HL-60/S4 treated with retinoic acid at 250 ng/mL for 4 days and 3 days (cell line): ENCODE data around the gene EFHC2.

Experiments
- in situ Hi-C: fragments of 300-500 bp; cut with MboI; formaldehyde crosslinking; loops from 2 replicates; pipeline ENCODE4 v1.7.0; 2022; ENCODE audit warnings: low sequenced_read_pairs

The EFHC2 gene

GRCh38 chrX:44343412-44344141 is at the start of gene EFHC2:
TSS of gene EFHC2 (minus strand) at chrX:44343672. CDS start at chrX:44343588, 84 bp downstream.
- in situ Hi-C loops = no loop called here

- in situ Hi-C loops = no loop called here
Measured at GRCh38 chrX:44392767-44393166, 49.3 kb upstream of the EFHC2 start.

GRCh38 chrX:44384688-44385338 is 41.3 kb upstream of the EFHC2 start:
- in situ Hi-C loops = no loop called here

GRCh38 chrX:44382871-44383270 is 39.4 kb upstream of the EFHC2 start:
- in situ Hi-C loops = no loop called here

- in situ Hi-C loops = no loop called here
Measured at GRCh38 chrX:44352758-44353157, 9.3 kb upstream of the EFHC2 start.

- in situ Hi-C loops = no loop called here
Measured at GRCh38 chrX:44349561-44349960, 6.1 kb upstream of the EFHC2 start.

- in situ Hi-C loops = no loop called here
Measured at GRCh38 chrX:44344687-44345086, 1.2 kb upstream of the EFHC2 start.

GRCh38 chrX:44344194-44344593 is 722 bp upstream of the EFHC2 start:
- in situ Hi-C loops = no loop called here

GRCh38 chrX:44342866-44343265 is 606 bp downstream of the EFHC2 start:
- in situ Hi-C loops = no loop called here

GRCh38 chrX:44338361-44338760 is 5.1 kb downstream of the EFHC2 start:
- in situ Hi-C loops = no loop called here

- in situ Hi-C loops = no loop called here
Measured at GRCh38 chrX:44332437-44332836, 11.0 kb downstream of the EFHC2 start.

GRCh38 chrX:44330227-44330626 is 13.2 kb downstream of the EFHC2 start:
- in situ Hi-C loops = no loop called here

- in situ Hi-C loops = no loop called here
Measured at GRCh38 chrX:44319550-44319949, 23.9 kb downstream of the EFHC2 start.

GRCh38 chrX:44317181-44317580 is 26.3 kb downstream of the EFHC2 start:
- in situ Hi-C loops = no loop called here

GRCh38 chrX:44314808-44315207 is 28.7 kb downstream of the EFHC2 start:
- in situ Hi-C loops = no loop called here

GRCh38 chrX:44314259-44314734 is 29.2 kb downstream of the EFHC2 start:
- in situ Hi-C loops = no loop called here

- in situ Hi-C loops = no loop called here
Measured at GRCh38 chrX:44312421-44312820, 31.1 kb downstream of the EFHC2 start.

- in situ Hi-C loops = no loop called here
Measured at GRCh38 chrX:44310227-44310626, 33.2 kb downstream of the EFHC2 start.

GRCh38 chrX:44308869-44309268 is 34.6 kb downstream of the EFHC2 start:
- in situ Hi-C loops = no loop called here

- in situ Hi-C loops = no loop called here
Measured at GRCh38 chrX:44306356-44306755, 37.1 kb downstream of the EFHC2 start.

GRCh38 chrX:44305921-44306320 is 37.6 kb downstream of the EFHC2 start:
- in situ Hi-C loops = no loop called here

- in situ Hi-C loops = no loop called here
Measured at GRCh38 chrX:44303119-44303518, 40.4 kb downstream of the EFHC2 start.
